HG02884 (cell line): Measurements from ENCODE around the gene DPP6.

Experiments
- ATAC-seq: cut with Tn5 transposase; IDR thresholded peaks from one replicate; pipeline ENCODE4 v1.9.1; 2021; ENCODE audit warnings: mild to moderate bottlenecking, moderate library complexity; ENCODE audit not compliant: unreplicated experiment

DPP6 gene

GRCh38 chr7:154231732-154232131 lies 179.5 kb downstream of the DPP6 start:
- no peak for ATAC-seq

- ATAC-seq = no peak
These were observed 180.5 kb downstream of the DPP6 start for GRCh38 chr7:154232700-154233099.

GRCh38 chr7:154241988-154242387 lies 189.8 kb downstream of the DPP6 start:
- ATAC-seq = no peak

- ATAC-seq = no peak
These were observed 190.5 kb downstream of the DPP6 start for GRCh38 chr7:154242709-154243108.

- ATAC-seq = no peak
These were observed 199.8 kb downstream of the DPP6 start for GRCh38 chr7:154252046-154252445.

GRCh38 chr7:154253810-154254209 lies 201.6 kb downstream of the DPP6 start:
- no peak for ATAC-seq

GRCh38 chr7:154255324-154255723 lies 203.1 kb downstream of the DPP6 start:
- no peak for ATAC-seq

GRCh38 chr7:154256150-154256549 lies 204.0 kb downstream of the DPP6 start:
- ATAC-seq = no peak

- no peak for ATAC-seq
These were observed 207.2 kb downstream of the DPP6 start for GRCh38 chr7:154259396-154259795.

- no peak for ATAC-seq
These were observed 235.2 kb downstream of the DPP6 start for GRCh38 chr7:154287356-154287755.

- ATAC-seq = no peak
These were observed 236.9 kb downstream of the DPP6 start for GRCh38 chr7:154289119-154289518.

- ATAC-seq = no peak
These were observed 244.2 kb downstream of the DPP6 start for GRCh38 chr7:154296443-154296842.

GRCh38 chr7:154299736-154300135 lies 247.5 kb downstream of the DPP6 start:
- ATAC-seq = no peak

GRCh38 chr7:154302380-154302779 lies 250.2 kb downstream of the DPP6 start:
- no peak for ATAC-seq

GRCh38 chr7:154304231-154304630 lies 252.0 kb downstream of the DPP6 start:
- ATAC-seq = no peak

GRCh38 chr7:154304740-154305700 lies 252.8 kb downstream of the DPP6 start:
- ATAC-seq = no peak

- no peak for ATAC-seq
These were observed 253.8 kb downstream of the DPP6 start for GRCh38 chr7:154306036-154306435.

GRCh38 chr7:154308928-154309327 lies 256.7 kb downstream of the DPP6 start:
- no peak for ATAC-seq

GRCh38 chr7:154310114-154310513 lies 257.9 kb downstream of the DPP6 start:
- no peak for ATAC-seq

- ATAC-seq = no peak
These were observed 272.0 kb downstream of the DPP6 start for GRCh38 chr7:154324196-154324595.

GRCh38 chr7:154326421-154326820 lies 274.2 kb downstream of the DPP6 start:
- no peak for ATAC-seq

GRCh38 chr7:154330318-154330717 lies 278.1 kb downstream of the DPP6 start:
- no peak for ATAC-seq
